GM18505 (cell line): ENCODE results near the gene PLXDC2.

Source experiments
- ATAC-seq: cut with Tn5 transposase; IDR thresholded peaks from one replicate; pipeline ENCODE4 v1.9.1; 2021; ENCODE audit not compliant: unreplicated experiment
- POLR2A ChIP-seq: IDR thresholded peaks from 4 replicates; pipeline ENCODE4 v1.6.1; 2011; ENCODE audit warnings: borderline replicate concordance; ENCODE audit not compliant: insufficient read depth, insufficient read length; ENCODE audit errors: extremely low read depth

Gene PLXDC2

DNA sequence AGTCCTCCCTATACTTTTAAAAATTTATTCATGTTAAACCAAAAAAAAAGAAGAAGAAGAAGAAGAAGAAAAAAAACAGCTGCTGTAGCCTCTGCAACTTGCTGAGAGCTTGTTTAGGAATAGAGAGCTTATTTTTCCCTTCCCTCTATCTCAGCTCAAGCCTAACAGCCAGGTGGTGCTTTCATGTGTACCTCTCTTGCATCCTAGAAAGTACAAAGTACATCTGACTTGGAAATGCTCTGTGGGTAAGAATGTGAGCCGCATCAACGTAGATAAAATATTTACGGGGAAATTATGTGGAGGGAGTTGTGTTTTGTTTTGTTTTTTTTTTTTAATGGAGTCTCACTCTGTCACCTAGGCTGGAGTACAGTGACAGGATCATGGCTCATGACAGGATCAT lies 99.6 kb downstream of the PLXDC2 start:
- ATAC-seq = no peak
- no peak for TF ChIP-seq POLR2A

DNA sequence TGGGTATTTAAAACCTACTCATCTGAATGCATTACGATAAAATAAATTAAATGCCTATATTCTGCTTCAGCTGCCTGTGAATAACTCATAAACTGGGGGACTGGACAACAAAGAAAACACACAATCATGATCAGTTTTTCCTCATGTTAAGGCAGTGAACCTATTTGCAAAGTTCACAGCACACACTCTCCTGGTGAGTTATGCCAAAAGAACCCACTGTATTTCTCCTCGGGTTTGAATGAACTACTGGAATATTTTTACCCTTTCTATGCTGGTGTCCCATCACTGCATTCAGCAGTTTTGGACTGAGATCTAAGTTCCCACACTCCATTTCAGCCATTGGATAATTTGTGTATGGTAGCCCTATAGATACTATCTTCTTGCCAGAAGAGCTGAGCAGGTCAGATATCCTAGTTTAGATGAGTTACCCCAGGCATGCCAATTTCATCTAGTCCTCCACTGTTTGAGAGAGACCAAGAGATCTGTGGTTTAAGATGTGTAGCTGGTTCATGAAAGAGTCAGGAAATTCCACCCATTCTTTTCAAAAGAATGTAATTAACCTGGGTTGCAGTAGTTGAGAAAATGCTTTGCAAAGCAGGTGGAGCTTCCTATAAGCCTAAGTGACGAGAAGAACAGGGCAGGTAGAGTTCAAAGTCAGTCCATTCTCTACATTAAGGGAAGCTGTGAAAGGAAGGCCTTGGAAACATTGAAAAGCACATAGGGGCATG lies 101.7 kb downstream of the PLXDC2 start:
- TF ChIP-seq POLR2A = no peak
- ATAC-seq = no peak

DNA sequence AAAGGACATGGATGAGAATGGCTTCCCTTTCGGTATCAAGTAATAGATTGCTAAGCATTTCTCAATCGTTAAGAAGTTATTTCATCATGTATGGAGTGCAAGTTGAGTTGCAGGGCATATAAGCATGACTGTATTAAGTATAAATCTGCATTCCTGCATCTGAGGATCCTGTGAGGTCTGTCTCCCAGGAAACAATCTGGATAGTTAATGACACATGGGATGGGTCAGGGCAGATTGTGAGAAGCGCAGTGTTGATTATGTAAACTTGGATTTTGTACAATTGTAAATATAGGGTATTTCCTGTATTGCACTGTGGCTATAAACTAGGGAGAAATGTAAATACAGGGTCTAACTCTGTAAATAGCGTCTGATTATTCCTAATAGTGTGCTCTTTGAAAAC lies 102.6 kb downstream of the PLXDC2 start:
- no peak for TF ChIP-seq POLR2A
- no peak for ATAC-seq

DNA sequence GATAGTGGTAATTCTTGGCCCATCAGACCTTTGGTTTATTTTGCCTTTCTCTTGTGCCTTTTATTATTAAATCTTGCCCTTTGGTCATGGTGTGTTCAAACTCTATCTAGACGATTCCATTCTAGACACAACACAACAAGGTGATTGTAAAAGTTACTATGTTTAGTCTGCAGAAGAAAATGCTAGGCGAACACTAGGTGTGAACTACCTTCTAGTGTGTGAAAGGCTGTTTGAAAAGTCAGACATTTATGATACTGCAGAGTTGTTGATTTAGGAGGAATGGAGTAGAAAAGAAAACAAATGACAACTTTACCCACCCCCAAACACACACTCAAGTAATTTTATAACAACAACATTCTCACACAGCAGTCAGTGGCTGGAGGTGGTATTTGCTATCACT lies 103.4 kb downstream of the PLXDC2 start:
- ATAC-seq = no peak
- no peak for TF ChIP-seq POLR2A

DNA sequence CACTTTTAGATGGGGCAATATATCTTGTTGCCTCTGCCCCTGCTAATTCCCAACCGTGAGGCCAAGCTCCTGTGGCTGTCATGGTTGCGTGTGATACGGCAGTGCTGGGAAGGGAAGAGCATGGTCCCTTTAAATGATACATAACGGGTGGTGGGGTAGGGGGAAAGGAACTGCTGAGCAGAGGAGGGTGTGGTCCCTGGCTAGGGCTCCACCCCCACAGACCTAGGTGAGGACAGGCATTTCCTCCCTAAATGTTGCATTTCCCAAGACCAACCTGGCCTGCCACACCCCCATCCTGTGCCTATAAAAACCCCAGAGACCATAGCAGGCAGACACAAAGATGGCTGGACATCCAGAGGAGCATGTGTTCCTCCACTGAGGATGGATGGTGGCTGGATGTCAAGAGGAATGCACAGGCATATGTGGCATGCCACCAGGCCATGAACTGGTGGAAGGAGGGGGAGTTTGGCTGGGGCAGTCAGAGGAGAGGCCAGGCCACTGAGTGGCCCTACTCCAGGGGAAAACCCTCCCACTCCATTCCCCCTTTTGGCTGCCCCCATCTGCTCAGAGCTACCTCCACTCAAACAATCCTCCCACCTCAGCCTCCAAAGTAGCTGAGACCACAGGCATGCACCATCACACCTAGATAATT lies 104.0 kb downstream of the PLXDC2 start:
- no peak for ATAC-seq
- TF ChIP-seq POLR2A = no peak

DNA sequence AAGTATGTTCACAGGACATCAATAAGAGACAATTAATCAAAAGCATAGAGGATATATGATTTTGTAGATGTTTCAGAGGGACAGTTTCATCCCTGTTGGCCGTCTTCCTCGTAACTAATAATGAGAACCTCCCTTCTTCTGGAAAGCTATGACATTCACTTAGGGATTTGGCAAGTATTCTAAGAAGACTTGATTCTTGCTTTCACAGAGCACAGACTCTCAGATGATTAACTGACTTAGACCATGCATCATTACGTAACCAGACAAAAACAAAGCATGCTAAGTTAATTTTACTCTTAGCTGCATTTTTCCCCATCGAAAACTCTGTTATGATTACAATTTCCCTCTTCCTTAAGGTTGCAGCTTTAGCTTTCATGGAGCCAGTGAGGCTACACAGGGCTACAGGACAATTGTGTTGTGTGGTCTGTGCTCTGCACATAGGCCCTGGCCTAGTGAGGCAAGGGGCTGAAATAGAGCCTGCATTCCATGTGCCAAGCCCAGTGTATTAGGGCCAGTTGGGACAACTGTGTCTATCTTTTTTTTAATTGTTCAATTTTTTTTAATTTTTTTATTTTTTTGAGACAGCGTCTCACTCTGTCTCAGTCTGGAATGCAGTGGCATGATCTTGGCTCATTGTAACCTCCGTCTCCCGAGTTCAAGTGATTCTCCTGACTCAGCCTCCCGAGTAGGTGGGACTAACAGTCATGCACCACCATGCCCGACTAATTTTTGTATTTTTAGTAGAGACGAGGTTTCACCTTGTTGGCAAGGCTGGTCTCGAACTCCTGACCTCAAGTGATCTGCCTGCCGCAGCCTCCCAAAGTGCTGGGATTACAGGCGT lies 105.3 kb downstream of the PLXDC2 start:
- no peak for TF ChIP-seq POLR2A
- ATAC-seq = no peak

DNA sequence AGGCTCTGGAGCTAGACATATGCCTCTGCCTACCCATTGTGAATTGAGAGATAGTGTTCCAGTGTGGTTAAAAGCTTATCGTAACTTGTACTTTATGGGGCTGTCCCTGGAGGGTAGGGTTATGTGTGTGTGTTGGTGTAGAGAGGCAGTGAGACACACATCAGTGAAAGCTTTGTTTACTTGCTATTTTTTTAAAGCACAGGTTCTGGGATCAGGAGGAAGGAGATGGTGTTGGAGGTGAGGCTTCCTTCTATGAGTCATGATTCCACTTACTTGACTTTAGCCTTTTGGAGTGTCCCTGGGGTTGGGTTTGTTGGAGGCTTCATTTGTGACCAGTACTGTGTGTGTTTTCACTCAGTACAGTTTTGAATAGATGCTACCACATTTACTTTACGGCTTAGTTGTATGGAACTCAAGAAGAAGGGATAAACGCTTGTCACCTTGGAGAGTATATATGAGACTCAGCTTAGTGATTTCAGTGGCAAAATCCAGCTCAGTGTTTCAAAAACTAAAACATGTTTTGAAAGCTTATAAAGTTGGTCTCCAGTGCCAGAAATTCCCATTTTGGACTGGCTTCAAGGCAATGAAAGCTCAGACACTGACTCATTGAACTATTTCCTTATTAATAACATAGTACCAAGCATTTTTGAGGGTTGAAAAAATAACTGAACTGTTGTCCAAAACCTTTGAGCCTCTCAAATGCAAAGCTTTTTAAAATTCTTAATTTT lies 106.2 kb downstream of the PLXDC2 start:
- TF ChIP-seq POLR2A = no peak
- no peak for ATAC-seq

DNA sequence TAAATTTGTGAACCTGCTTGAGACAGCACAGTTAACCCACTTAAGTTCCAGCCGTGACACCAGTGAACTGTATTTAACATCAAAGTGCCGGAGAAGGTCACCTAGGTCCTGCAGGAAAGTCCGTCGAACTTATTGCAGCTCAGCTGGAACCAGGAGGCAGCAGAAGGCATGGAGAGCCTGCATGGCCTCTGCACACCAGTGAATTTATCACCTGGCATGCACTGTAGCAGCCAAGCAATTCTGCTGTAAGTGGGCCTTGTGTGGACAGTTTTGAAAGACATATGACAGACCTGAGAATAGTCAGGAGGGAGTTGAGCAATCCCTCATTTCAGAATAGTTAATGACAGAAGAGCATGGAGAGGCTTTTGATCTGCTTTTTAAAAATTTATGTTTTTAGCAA lies 108.8 kb downstream of the PLXDC2 start:
- no peak for TF ChIP-seq POLR2A
- no peak for ATAC-seq

DNA sequence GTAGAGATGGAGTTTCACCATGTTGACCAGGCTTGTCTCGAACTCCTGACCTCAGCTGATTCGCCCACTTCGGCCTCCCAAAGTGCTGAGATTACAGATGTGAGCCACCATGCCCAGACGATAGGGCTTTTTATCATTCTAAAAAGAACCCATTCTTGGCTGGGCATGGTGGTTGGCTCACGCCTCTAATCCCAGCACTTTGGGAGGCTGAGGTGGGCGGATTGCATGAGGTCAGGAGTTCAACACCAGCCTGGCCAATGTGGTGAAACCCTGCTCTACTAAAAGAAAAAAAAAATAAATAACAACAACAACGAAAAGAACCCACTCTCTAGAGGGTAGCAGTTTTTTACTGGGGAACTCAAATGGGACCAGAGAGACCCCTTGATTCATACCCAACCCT lies 112.7 kb downstream of the PLXDC2 start:
- no peak for TF ChIP-seq POLR2A
- no peak for ATAC-seq

DNA sequence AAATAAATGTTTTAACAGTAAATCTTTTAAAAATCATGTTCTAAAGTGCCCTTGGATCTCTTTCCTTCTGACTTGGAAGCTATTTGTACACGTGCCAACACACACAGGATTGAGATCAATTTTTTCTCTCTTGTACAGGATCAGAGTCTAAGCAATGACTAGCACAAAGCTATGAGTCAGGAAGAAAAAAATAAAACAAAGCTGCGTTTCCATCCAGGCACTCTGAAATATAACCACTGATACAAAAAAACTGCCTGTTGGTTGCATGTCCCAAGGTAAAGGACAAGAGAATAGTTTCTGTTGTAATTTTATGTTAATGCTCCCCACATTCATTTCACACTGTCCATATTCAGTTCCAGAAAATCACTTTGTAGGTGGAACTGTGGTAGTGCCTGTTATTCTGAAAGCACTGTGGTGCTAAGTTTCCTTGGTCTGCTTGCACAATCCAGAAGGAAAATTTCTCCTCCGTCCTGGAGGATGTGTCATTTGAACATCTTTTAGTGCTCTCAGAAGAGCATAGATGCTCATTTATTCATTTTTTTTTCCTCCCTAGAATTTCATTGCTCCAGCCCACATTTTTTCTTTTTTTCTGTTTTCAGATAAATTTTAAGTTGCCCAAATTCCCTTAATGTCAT lies 113.4 kb downstream of the PLXDC2 start:
- TF ChIP-seq POLR2A = no peak
- no peak for ATAC-seq

DNA sequence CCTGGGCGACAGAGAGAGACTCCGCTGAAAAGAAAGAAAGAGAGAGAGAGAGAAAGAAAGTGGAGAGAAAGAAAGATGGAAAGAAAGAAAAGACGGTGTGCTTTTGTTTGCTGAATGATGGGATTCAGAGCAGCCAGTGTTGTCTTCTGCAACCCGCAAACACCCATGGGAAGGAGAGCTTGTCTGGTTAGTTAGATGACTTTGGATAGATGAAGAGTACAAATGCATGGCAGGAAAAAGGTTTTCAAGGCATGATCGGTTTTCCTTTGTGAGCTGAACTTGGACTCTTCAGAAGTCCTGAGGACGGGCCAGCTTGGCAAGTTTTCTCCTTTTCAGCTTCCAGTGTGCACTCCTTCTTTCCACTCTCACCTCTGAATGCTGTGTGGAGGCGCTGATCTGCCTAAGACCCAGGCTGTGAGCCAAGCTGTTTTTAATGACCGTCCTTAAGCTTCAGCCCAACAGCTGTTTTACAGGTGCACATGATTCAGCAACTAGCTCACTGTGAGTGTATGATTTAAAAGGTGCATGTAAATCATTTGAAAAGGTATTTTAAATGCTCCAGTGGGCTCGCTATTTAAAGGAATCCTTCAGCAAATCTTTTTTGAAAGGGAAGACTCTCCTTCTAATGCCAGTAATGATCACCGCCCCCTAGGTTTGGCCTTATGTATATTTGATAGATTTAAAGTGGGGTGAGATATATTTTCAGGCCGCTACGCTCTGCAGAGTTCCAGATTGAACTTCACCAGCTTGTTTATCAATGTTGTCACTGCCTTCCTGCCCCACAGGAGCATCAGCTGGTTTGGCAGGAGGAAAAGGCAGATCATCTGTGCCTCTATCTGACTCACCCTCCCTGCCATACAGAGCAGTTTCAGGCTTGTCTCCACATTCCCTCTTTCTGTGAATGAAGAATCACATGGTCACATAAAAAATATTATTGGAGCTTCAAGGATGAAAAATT lies 115.0 kb downstream of the PLXDC2 start:
- no peak for TF ChIP-seq POLR2A

More for the DNA sequence above, 115.0 kb downstream of the PLXDC2 start:
- no peak for ATAC-seq
